A549 (cell line): ENCODE data around the gene VIPR2.

Source experiments
- CHD4 ChIP-seq: fragments of 200-600 bp; sonication (generic); IDR thresholded peaks from 2 replicates; pipeline ENCODE4 v1.6.1; 2016; ENCODE audit warnings: antibody characterized with exemption, mild to moderate bottlenecking, borderline replicate concordance
- CTCF ChIP-seq: fragments of >200 bp; sonication (Bioruptor Twin); formaldehyde crosslinking; IDR thresholded peaks from 3 replicates; pipeline ENCODE4 v1.5.1; 2016
- EP300 ChIP-seq, 2 experiments: fragments of >200 bp; sonication (Bioruptor Twin); formaldehyde crosslinking; IDR thresholded peaks; 2 replicates in 1 of 2; 3 replicates in 1 of 2; pipeline ENCODE4 v1.6.1; 2016 to 2017
- HDAC2 ChIP-seq: fragments of 200-600 bp; sonication (generic); IDR thresholded peaks from 2 replicates; pipeline ENCODE4 v1.6.1; 2016
- HOXB5 ChIP-seq: fragments of 250-450 bp; sonication (Bioruptor Pico); IDR thresholded peaks from 2 replicates; pipeline ENCODE4 v1.5.0; 2020; ENCODE audit warnings: mild to moderate bottlenecking, moderate library complexity
- JUN ChIP-seq, 2 experiments: fragments of >200 bp; sonication (Bioruptor Twin); formaldehyde crosslinking; IDR thresholded peaks; 2 replicates in 1 of 2; 3 replicates in 1 of 2; pipeline ENCODE4 v1.6.1; 2016 to 2017
- MAX ChIP-seq: IDR thresholded peaks from 2 replicates; pipeline ENCODE4 v1.6.1; 2012
- MYC ChIP-seq: IDR thresholded peaks from 2 replicates; pipeline ENCODE4 v1.6.1; 2012; ENCODE audit warnings: mild to moderate bottlenecking, inconsistent platforms, low read length, improper control_type of control experiment, borderline replicate concordance
- NFE2L2 ChIP-seq: fragments of 150-350 bp; conservative IDR thresholded peaks from 2 replicates; pipeline ENCODE4 v1.6.1; 2014; ENCODE audit warnings: low read length
- RAD21 ChIP-seq, 2 experiments: fragments of >200 bp in 1 of 2; sonication (Bioruptor Twin) in 1 of 2; formaldehyde crosslinking in 1 of 2; IDR thresholded peaks in 1 of 2; conservative IDR thresholded peaks in 1 of 2; 2 replicates in 1 of 2; 3 replicates in 1 of 2; pipeline ENCODE4 v1.6.1; 2012 to 2018; ENCODE audit warnings: inconsistent platforms in 1 of 2
- SMC3 ChIP-seq: fragments of >200 bp; sonication (Bioruptor Twin); formaldehyde crosslinking; IDR thresholded peaks from 3 replicates; pipeline ENCODE4 v1.6.1; 2018; ENCODE audit warnings: inconsistent platforms
- USF2 ChIP-seq: fragments of 450-650 bp; IDR thresholded peaks from 2 replicates; pipeline ENCODE4 v1.6.1; 2014; ENCODE audit warnings: antibody characterized with exemption

GRCh38 chr7:159148430-159149395, 4.0 kb upstream of the VIPR2 start:
- TF ChIP-seq RAD21 (conservative IDR thresholded peaks at IDR 0.05 in 1 of 2, IDR thresholded peaks at IDR 0.05 in 1 of 2) (no peak), HDAC2 (no peak), NFE2L2 (no peak), USF2 (no peak), SMC3 (no peak), CTCF (no peak), MAX (no peak), HOXB5 (CRISPR knock-in tag) (no peak), MYC (no peak), EP300 (IDR thresholded peaks at IDR 0.05) (no peak), JUN (IDR thresholded peaks at IDR 0.05) (no peak), CHD4 (no peak)
